Spleen (tissue), 7 donors: ENCODE data around the gene RNF31.

Source experiments
- POLR2A ChIP-seq, 3 donors: fragments of 450-650 bp; IDR thresholded peaks; one replicate each; pipeline ENCODE4 v1.5.1; 2017; ENCODE audit warnings: antibody characterized with exemption in 3 of 3, mild to moderate bottlenecking in 1 of 3
- POLR2AphosphoS5 ChIP-seq, 3 donors: sonication (generic); formaldehyde crosslinking; IDR thresholded peaks; one replicate each; pipeline ENCODE4 v1.5.1; 2017; ENCODE audit warnings: antibody characterized with exemption in 3 of 3
- TF ChIP-seq, protein P1 (sequence below), 11 experiments: fragments of 200-600 bp in 7 of 11; fragments of 450-650 bp in 4 of 11; sonication (generic) in 4 of 11; IDR thresholded peaks in 8 of 11; conservative IDR thresholded peaks in 3 of 11; 1 replicate in 7 of 11; 2 replicates in 4 of 11; pipeline versions ENCODE4 v1.4.0 to v1.8.0; 2016 to 2021; ENCODE audit warnings: antibody characterized with exemption in 11 of 11, inconsistent platforms in 4 of 11, mild to moderate bottlenecking in 1 of 11
- donor health status: DM: no; HTN: no; CAD: no; lungs with moderate emphysema.
- donor health status: DM: no; HTN: no; CAD: no.
- donor health status: DM: no; HTN: no; CAD: no.

- TF ChIP-seq, protein P1, sequence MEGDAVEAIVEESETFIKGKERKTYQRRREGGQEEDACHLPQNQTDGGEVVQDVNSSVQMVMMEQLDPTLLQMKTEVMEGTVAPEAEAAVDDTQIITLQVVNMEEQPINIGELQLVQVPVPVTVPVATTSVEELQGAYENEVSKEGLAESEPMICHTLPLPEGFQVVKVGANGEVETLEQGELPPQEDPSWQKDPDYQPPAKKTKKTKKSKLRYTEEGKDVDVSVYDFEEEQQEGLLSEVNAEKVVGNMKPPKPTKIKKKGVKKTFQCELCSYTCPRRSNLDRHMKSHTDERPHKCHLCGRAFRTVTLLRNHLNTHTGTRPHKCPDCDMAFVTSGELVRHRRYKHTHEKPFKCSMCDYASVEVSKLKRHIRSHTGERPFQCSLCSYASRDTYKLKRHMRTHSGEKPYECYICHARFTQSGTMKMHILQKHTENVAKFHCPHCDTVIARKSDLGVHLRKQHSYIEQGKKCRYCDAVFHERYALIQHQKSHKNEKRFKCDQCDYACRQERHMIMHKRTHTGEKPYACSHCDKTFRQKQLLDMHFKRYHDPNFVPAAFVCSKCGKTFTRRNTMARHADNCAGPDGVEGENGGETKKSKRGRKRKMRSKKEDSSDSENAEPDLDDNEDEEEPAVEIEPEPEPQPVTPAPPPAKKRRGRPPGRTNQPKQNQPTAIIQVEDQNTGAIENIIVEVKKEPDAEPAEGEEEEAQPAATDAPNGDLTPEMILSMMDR (IDR thresholded peaks at IDR 0.05 in 8 of 11, conservative IDR thresholded peaks at IDR 0.05 in 3 of 11) = no peak
- TF ChIP-seq POLR2AphosphoS5 (IDR thresholded peaks at IDR 0.05) (no peak), POLR2A (IDR thresholded peaks at IDR 0.05) (no peak)
These were observed 2.8 kb downstream of the RNF31 start for GRCh38 chr14:24150061-24150460.
